PC-9 (cell line): Measurements from ENCODE around the gene VSX1. TPM values are rescaled to one million over a fixed set of nuclear protein-coding genes. Genes with fewer than 3 reads are reported as not detected.

ENCODE experiments used
- BruUV-seq: library from RNA; stranded (reverse); fragments of 400-500 nt; replicated peaks from 2 replicates; lab custom pipeline; 2021; lab: Mats Ljungman, UMichigan
- CTCF ChIA-PET: fragments of 300-600 bp; sonication (Branson Sonifier 250); formaldehyde crosslinking; loops from one replicate; lab custom pipeline; 2022; ENCODE audit warnings: antibody characterized with exemption; lab: Charles Lee
- POLR2A ChIA-PET: fragments of 300-600 bp; sonication (Branson Sonifier 250); formaldehyde crosslinking; loops from one replicate; lab custom pipeline; 2022; ENCODE audit warnings: antibody characterized with exemption; ENCODE audit not compliant: unreplicated experiment; lab: Charles Lee
- DNase-seq, 2 experiments: peaks; one replicate each; pipeline versions ENCODE4 v3.0.0 to v3.0.0-alpha.2; 2015 to 2022; ENCODE audit warnings: mixed read lengths in 1 of 2
- H2AFZ ChIP-seq: fragments of 200-600 bp; sonication (generic); 2 replicates; pipeline ENCODE4 v1.8.1; 2017; ENCODE audit warnings: antibody characterized with exemption
- H3F3A ChIP-seq: fragments of 200-600 bp; sonication (generic); 2 replicates; pipeline ENCODE4 v1.8.1; 2017; ENCODE audit warnings: antibody characterized with exemption, mild to moderate bottlenecking, low read depth; ENCODE audit not compliant: insufficient read depth
- H3K27ac ChIP-seq: fragments of 200-600 bp; sonication (generic); 2 replicates; pipeline ENCODE4 v1.6.1; 2016; ENCODE audit warnings: mixed run types
- H3K27me3 ChIP-seq: fragments of 200-600 bp; sonication (generic); 2 replicates; pipeline ENCODE4 v1.6.1; 2016; ENCODE audit warnings: low read depth, mixed run types; ENCODE audit not compliant: insufficient read depth
- H3K36me3 ChIP-seq: fragments of 200-600 bp; sonication (generic); 2 replicates; pipeline ENCODE4 v1.6.1; 2016; ENCODE audit warnings: low read depth, mixed run types
- H3K4me1 ChIP-seq: fragments of 200-600 bp; sonication (generic); replicated peaks from 2 replicates; pipeline ENCODE4 v1.6.1; 2016; ENCODE audit warnings: mixed run types; ENCODE audit not compliant: insufficient read depth
- H3K4me2 ChIP-seq: fragments of 200-600 bp; sonication (generic); 2 replicates; pipeline ENCODE4 v1.6.1; 2017; ENCODE audit warnings: mixed run types
- H3K4me3 ChIP-seq: fragments of 200-600 bp; sonication (generic); 2 replicates; pipeline ENCODE4 v1.6.1; 2016; ENCODE audit warnings: mixed run types
- H3K79me2 ChIP-seq: fragments of 200-600 bp; sonication (generic); 2 replicates; pipeline ENCODE4 v1.6.1; 2017; ENCODE audit warnings: low read depth, mixed run types
- H3K9me2 ChIP-seq: fragments of 200-600 bp; sonication (generic); 2 replicates; pipeline ENCODE4 v1.8.1; 2017; ENCODE audit warnings: mild to moderate bottlenecking; ENCODE audit not compliant: insufficient read depth
- H3K9me3 ChIP-seq: fragments of 200-600 bp; sonication (generic); 2 replicates; pipeline ENCODE4 v1.8.1; 2016; ENCODE audit warnings: low read depth; ENCODE audit not compliant: insufficient read depth
- H4K20me1 ChIP-seq: fragments of 200-600 bp; sonication (generic); 2 replicates; pipeline ENCODE4 v1.8.1; 2017; ENCODE audit not compliant: insufficient read depth
- CTCF ChIP-seq: fragments of 200-600 bp; sonication (generic); conservative IDR thresholded peaks from 2 replicates; pipeline ENCODE4 v1.6.1; 2017; ENCODE audit warnings: mixed run types, antibody characterized with exemption, mild to moderate bottlenecking, moderate library complexity
- EZH2 ChIP-seq: fragments of 200-600 bp; sonication (generic); IDR thresholded peaks from 2 replicates; pipeline ENCODE4 v1.8.0; 2017; ENCODE audit warnings: antibody characterized with exemption, low read depth
- intact Hi-C: fragments of 100-400 bp; cut with micrococcal nuclease; formaldehyde crosslinking; loops from one replicate; pipeline ENCODE4 v1.10.0; 2022; ENCODE audit not compliant: unreplicated experiment
- total RNA-seq: library from RNA; stranded (reverse); gene quantifications from 2 replicates; pipeline ENCODE4 v1.2.3, GENCODE V29; 2021

The VSX1 gene
- total RNA-seq, 1 experiment from 2014 or later: 1.5 TPM

GRCh38 chr20:25066386-25066785 lies 15.6 kb downstream of the VSX1 start:
- 0 out of 2 replicates have a peak, but pooled peaks cover 3% of the 10 kb centered on the region for H3K9me3 ChIP-seq
- no peaks in the 10 kb centered on the region for H3K27me3 ChIP-seq
- no peak overlapping the region for H2AFZ ChIP-seq
- no peak for TF ChIP-seq EZH2
- no peak for TF ChIP-seq CTCF
- ChIA-PET CTCF (interaction anchor here (1.2 kb wide), 1 partner anchor 71 kb away, joined by 5 read pairs; no protein-coding TSS in a partner anchor), POLR2A (interaction anchor here (0.6 kb wide), 1 partner anchor 113 kb away, joined by 3 read pairs; no protein-coding TSS in a partner anchor)
- intact Hi-C loops: loop anchor here (1.0 to 5.0 kb wide), 3 partner anchors 73 to 1179 kb away; no protein-coding TSS in a partner anchor
- H3K27ac ChIP-seq: no peak overlapping the region
- H3K9me2 ChIP-seq: no peaks in the 10 kb centered on the region
- H3K4me1 ChIP-seq: peaks cover 29% of the 10 kb centered on the region
- no peak for DNase-seq
- no TSS peak for BruUV-seq
- no peaks in the 10 kb centered on the region for H3K79me2 ChIP-seq
- no peaks in the 10 kb centered on the region for H3K36me3 ChIP-seq
- no peaks in the 10 kb centered on the region for H4K20me1 ChIP-seq
- H3K4me2 ChIP-seq: peak overlapping the region; percentile 32; the same call in 1 of the 2 replicates
- peaks cover 25% of the 10 kb centered on the region; the same call in 1 of the 2 replicates for H3F3A ChIP-seq
- no peak overlapping the region for H3K4me3 ChIP-seq

GRCh38 chr20:25065625-25066338 lies 16.2 kb downstream of the VSX1 start:
- Histone ChIP-seq H3K4me1 (peaks cover 24% of the 10 kb centered on the region), H3F3A (peaks cover 23% of the 10 kb centered on the region; the same call in 1 of the 2 replicates), H3K36me3 (no peaks in the 10 kb centered on the region), H3K27ac (no peak overlapping the region), H3K27me3 (no peaks in the 10 kb centered on the region), H3K79me2 (no peaks in the 10 kb centered on the region), H3K4me3 (no peak overlapping the region), H4K20me1 (no peaks in the 10 kb centered on the region), H3K9me2 (no peaks in the 10 kb centered on the region), H3K4me2 (peak overlapping the region; percentile 32; the same call in 1 of the 2 replicates), H3K9me3 (0 out of 2 replicates have a peak, but pooled peaks cover 3% of the 10 kb centered on the region), H2AFZ (no peak overlapping the region)
- DNase-seq: peak; percentile 68 to 76
- ChIA-PET CTCF (interaction anchor here (1.2 kb wide), 1 partner anchor 71 kb away, joined by 5 read pairs; no protein-coding TSS in a partner anchor), POLR2A (interaction anchor here (0.6 kb wide), 1 partner anchor 113 kb away, joined by 3 read pairs; no protein-coding TSS in a partner anchor)
- no TSS peak for BruUV-seq
- TF ChIP-seq CTCF (peak; percentile 83), EZH2 (no peak)
- intact Hi-C loops: loop anchor here (1.0 to 5.0 kb wide), 4 partner anchors 72 to 1178 kb away; no protein-coding TSS in a partner anchor

- Histone ChIP-seq H3K4me1 (peaks cover 31% of the 10 kb centered on the region), H3K36me3 (no peaks in the 10 kb centered on the region), H3K27ac (no peak overlapping the region), H3K9me3 (0 out of 2 replicates have a peak, but pooled peaks cover 3% of the 10 kb centered on the region), H3K9me2 (no peaks in the 10 kb centered on the region), H3K4me3 (no peak overlapping the region), H3K4me2 (peak overlapping the region; percentile 32; the same call in 1 of the 2 replicates), H3F3A (peaks cover 23% of the 10 kb centered on the region; the same call in 1 of the 2 replicates), H4K20me1 (no peaks in the 10 kb centered on the region), H3K27me3 (no peaks in the 10 kb centered on the region), H3K79me2 (no peaks in the 10 kb centered on the region), H2AFZ (no peak overlapping the region)
- TF ChIP-seq EZH2 (no peak), CTCF (no peak)
- intact Hi-C loops: loop anchor here (2.0 to 5.0 kb wide), 2 partner anchors 334 to 1178 kb away; no protein-coding TSS in a partner anchor
- no TSS peak for BruUV-seq
- ChIA-PET POLR2A (no interaction called here), CTCF (interaction anchor here (1.2 kb wide), 1 partner anchor 70 kb away, joined by 5 read pairs; no protein-coding TSS in a partner anchor)
- no peak for DNase-seq
Observed at GRCh38 chr20:25065072-25065624, 16.8 kb downstream of the VSX1 start.
